Measurements from ENCODE around the gene NDUFA3.

NDUFA3 gene

DNA sequence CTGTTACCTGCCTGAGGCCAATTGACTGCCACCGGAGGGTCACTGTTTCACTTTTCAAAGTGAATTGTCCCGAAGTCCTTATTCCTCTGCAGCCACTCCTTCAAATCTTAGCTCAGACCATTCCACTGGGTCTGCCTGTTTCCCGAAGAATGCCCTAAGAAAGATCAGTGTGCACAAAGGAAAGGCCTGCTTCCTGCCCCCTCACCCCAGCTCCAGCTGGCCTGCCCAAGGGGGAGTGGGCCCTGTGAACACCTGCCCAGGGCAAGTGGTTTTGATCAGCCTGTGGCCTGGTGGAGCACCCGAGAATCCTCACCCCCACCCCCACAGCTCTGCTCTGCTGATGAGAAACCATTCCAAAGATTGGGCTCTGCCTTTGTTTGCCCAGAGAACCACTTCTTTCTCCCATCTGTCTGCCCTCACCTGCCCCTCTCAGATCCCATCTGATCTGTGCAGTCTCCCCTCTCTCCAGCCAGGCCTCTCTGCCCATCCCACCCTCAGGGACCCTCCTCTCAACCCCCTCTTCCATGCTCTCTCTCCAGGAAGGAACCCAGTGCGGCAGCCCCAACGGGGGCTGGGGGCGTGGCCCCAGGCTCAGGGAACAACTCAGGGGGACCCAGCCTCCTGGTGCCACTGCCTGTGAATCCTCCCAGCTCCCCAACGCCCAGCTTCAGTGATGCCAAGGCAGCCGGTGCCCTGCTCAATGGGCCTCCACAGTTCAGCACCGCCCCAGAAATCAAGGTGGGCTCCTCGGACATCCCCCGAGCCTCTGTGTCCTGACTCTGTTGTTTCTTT is 46.6 kb downstream of the NDUFA3 start:
- DNase-seq (ENCODE audit: low spot score): no peak
- Histone ChIP-seq H3K4me3 (no peak overlapping the region), H3K27ac (no peak overlapping the region)
- TF ChIP-seq, protein P1, sequence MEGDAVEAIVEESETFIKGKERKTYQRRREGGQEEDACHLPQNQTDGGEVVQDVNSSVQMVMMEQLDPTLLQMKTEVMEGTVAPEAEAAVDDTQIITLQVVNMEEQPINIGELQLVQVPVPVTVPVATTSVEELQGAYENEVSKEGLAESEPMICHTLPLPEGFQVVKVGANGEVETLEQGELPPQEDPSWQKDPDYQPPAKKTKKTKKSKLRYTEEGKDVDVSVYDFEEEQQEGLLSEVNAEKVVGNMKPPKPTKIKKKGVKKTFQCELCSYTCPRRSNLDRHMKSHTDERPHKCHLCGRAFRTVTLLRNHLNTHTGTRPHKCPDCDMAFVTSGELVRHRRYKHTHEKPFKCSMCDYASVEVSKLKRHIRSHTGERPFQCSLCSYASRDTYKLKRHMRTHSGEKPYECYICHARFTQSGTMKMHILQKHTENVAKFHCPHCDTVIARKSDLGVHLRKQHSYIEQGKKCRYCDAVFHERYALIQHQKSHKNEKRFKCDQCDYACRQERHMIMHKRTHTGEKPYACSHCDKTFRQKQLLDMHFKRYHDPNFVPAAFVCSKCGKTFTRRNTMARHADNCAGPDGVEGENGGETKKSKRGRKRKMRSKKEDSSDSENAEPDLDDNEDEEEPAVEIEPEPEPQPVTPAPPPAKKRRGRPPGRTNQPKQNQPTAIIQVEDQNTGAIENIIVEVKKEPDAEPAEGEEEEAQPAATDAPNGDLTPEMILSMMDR (IDR thresholded peaks at IDR 0.05): no peak

DNA sequence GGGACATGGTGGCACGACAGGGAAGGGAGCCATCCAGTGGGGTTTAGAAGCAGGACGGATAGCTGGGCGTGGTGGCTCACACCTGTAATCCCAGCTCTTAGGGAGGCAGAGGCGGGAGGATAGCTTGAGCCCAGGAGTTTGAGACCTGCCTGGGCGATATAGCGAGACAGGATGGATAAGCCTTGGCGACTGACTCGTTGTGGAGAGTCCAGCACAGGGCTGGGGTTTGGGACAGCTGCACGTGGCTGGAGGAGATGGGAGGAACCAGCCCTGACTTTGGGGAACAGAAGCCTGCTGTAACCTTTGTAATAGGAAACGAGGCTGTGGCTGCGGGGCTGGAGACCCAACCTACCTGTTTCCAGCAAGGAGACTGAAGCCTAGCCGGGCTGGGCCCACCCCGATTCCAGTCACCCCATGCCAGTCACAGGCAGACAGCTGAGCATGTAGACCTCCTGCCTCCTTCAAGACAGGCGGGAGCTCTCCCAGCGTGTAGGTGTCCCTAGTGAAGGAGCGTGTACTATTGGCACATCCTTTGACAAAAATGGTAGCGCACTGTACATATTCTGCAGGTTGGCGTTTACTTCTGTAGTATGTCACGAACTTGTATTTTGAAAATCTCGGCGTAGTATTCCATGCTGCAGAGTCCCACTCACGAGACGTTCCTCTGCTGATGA is 48.8 kb downstream of the NDUFA3 start:
- H3K27ac ChIP-seq: no peak overlapping the region
- no peak overlapping the region for H3K4me3 ChIP-seq
- no peak for DNase-seq (ENCODE audit: low spot score)
- TF ChIP-seq, protein P1 (IDR thresholded peaks at IDR 0.05): no peak

DNA sequence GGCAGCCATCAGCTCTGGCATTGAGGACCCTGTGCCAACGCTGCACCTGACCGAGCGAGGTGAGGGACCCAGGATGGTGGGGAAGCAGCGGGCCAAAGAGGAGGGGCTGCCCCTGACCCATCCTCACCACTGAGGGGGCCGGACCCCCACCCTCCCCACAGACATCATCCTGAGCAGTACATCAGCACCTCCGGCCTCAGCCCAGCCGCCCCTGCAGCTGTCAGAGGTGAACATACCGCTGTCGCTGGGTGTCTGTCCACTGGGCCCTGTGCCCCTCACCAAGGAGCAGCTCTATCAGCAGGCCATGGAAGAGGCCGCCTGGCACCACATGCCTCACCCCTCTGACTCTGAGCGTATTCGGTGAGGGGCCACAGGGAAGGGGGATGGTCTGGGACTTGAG is 49.6 kb downstream of the NDUFA3 start:
- no peak overlapping the region for H3K4me3 ChIP-seq
- DNase-seq (ENCODE audit: low spot score): no peak
- TF ChIP-seq, protein P1 (IDR thresholded peaks at IDR 0.05): no peak
- no peak overlapping the region for H3K27ac ChIP-seq

DNA sequence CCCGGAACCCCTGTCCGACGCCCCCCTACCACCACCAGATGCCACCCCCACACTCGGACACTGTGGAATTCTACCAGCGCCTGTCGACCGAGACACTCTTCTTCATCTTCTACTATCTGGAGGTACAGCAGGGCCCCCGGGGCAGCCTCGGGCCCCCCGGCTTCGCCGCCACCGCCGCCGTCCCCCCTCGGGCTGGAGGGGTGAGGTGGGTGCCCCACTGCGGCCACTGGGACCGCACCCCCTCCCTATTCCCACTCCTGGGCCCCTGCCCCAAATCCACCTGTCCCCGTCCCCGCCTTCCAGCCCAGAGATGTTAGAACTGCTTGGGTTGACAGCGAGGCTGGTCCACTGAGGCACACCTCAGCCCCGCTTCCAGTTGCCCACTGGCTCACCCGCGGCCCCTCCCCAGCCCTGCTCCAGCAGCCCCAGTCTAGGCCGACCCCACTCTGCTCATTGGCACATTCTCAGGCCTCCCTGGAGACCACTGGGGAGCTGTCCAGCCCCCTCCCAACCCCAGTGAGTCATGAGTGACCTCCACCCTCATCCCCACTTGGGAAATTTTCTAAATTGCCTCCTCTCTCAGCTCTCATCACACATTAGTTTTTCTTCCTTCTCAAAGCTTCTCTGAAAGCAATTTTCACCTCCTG is 50.3 kb downstream of the NDUFA3 start:
- no peak for DNase-seq (ENCODE audit: low spot score)
- TF ChIP-seq, protein P1 (IDR thresholded peaks at IDR 0.05): no peak
- H3K27ac ChIP-seq: peak overlapping the region in 1 of 2 donors; percentile 56
- H3K4me3 ChIP-seq: no peak overlapping the region

DNA sequence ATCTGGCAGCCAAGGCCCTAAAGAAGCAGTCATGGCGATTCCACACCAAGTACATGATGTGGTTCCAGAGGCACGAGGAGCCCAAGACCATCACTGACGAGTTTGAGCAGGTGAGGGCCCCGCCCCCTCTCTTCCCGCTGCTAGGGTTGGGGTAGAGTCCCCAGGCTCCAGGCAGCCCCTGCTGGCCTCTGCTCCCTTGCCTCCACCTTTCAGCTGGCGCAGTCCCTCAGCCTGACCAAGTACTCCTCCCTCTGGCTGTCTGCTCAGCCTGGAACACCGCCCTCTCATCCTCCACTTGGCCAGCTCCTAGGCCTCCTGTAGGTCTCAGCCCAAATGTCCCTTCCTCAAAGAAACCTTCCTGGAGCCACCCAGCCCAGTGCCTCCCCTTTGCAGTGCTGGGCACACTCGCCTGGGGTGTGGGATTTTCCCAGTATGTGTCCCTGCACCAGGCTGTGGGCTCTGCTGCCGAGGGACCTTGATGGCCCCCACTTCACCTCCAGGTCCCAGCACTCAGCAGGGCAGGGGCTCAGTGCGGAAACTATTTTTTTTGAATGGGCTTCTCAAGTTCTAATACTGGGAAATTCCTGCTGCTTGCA is 51.2 kb downstream of the NDUFA3 start:
- Histone ChIP-seq H3K4me3 (no peak overlapping the region), H3K27ac (peak overlapping the region in 1 of 2 donors; percentile 56)
- TF ChIP-seq, protein P1 (IDR thresholded peaks at IDR 0.05): no peak
- no peak for DNase-seq (ENCODE audit: low spot score)

DNA sequence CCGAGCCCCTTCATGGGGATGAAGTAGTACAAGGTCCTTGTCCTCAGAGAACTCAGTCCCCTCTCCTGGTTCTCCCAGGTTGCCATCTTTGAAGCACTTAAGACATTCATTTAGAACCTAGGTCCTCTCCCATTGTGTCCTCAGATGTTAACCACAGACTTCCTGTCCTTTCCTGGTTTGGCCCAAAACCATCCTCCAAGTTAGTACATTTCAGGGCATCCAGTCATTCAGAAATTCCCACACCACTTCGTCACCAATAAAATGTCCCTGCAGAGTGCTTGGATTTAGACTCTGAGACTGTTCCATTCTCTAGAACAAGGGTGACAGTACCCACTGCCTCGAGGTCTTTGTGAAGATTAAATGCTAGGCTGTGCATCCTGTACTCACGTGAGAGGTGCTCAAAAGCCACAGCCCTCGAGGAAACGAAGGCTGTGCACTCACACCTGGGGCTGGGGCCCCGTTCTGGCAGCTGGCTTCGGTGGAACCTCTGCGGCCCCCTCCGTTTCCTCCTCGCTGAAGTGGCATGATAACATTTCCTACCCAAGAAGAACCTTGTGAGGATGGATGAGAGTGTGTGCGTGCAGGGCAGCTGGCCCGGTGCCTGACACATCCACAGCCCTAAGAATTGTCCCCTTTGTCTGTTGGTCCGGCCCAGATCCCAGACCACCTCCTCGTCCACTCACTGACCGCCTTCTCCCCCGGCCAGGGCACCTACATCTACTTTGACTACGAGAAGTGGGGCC is 52.1 kb downstream of the NDUFA3 start:
- DNase-seq (ENCODE audit: low spot score): no peak
- TF ChIP-seq, protein P1 (IDR thresholded peaks at IDR 0.05): no peak
- Histone ChIP-seq H3K4me3 (no peak overlapping the region), H3K27ac (no peak overlapping the region)

Data from coronary artery (tissue), 2 donors.